ENCODE results near the gene INF2.

Gene INF2

GRCh38 chr14:104770072-104770579 is 80.7 kb downstream of the INF2 start:
- DNase-seq (ENCODE audit: low read depth in 3 of 3): no peak

GRCh38 chr14:104770851-104771272 is 81.4 kb downstream of the INF2 start:
- DNase-seq (ENCODE audit: low read depth in 3 of 3): no peak

- no peak for DNase-seq (ENCODE audit: low read depth in 3 of 3)
Observed at GRCh38 chr14:104771374-104771773, 82.0 kb downstream of the INF2 start.
